Measurements from ENCODE around the gene HPD.
A peak's percentile ranks its signal among the peaks of the same experiment; 100 is the strongest.

The HPD gene

GRCh38 chr12:121811434-121812319 lies 47.0 kb downstream of the HPD start:
- peak in 47 of 58 donors; percentile 14 to 73 (median 44) for DNase-seq

- DNase-seq: no peak
Measured at GRCh38 chr12:121810833-121811433, 47.7 kb downstream of the HPD start.

DNA sequence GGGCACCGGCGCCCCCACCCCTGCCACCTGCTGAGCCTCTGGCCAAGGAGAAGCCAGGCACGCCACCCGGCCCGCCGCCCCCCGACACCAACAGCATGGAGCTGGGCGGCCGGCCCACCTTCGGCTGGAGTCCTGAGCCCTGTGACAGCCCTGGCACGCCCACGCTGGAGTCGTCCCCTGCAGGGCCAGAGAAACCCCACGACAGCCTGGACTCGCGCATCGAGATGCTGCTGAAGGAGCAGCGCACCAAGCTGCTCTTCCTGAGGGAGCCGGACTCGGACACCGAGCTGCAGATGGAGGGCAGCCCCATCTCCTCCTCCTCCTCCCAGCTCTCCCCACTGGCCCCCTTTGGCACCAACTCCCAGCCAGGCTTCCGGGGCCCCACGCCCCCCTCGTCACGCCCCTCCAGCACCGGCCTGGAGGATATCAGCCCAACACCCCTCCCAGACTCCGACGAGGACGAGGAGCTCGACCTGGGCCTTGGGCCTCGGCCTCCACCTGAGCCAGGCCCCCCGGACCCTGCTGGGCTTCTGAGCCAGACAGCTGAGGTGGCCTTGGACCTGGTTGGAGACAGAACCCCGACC lies 48.3 kb downstream of the HPD start:
- no peak for DNase-seq

DNA sequence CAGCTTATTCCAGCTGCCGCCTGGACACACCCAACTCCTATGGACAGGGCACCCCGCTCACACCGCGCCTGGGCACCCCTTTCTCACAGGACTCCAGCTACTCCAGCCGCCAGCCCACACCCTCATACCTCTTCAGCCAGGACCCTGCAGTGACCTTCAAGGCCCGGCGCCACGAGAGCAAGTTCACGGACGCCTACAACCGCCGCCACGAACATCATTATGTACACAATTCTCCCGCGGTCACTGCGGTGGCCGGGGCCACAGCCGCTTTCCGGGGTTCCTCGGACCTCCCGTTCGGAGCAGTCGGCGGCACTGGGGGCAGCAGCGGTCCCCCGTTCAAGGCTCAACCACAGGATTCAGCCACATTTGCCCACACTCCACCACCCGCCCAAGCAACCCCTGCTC lies 48.9 kb downstream of the HPD start:
- no peak for DNase-seq

GRCh38 chr12:121808623-121809022 lies 50.0 kb downstream of the HPD start:
- no peak for DNase-seq

GRCh38 chr12:121807642-121808347 lies 50.9 kb downstream of the HPD start:
- DNase-seq: no peak

DNA sequence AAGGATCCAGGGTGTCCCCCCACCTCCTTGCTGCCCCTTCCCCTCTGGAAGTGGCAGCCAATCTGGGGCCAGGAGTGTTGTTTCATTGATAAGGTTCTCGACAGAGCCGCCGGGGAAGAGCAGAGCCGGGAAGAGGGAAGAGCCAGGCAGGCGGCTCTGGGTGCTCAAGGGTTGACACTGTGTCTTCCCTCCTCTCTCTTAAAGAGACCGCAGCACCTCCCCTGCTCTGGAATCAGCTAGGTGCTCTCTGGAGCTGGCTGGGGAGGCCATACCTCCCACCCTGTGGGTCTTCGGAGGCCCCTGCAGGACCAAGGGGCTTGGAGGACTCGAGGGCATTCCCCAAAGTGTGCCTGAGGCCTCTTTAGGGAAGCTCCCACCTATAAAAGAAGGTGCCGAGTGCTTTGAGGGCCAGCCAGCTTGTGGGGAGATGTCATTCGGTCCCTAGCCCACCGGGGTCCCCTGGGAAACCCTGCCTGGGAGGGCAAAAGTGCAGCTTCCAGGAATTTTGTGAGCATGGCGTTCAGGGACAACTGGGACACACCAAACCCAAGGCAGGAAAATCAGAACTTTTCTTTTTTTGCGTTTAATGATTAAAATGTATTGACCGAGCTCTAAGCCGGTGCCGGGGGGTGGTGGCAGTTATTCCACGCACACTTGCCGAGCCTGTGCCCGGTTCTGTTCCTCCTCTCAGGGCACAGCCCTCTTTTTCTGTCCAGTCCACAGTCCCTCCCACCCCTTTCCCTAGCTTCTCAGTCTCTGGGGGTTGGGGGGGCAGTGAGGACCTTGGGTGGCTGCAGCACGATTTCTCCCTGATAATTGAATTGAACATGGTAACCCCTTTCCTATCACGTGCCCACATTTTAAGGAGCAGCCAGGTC lies 51.9 kb downstream of the HPD start:
- DNase-seq: peak in 7 of 58 donors; percentile 16 to 41 (median 34)

DNA sequence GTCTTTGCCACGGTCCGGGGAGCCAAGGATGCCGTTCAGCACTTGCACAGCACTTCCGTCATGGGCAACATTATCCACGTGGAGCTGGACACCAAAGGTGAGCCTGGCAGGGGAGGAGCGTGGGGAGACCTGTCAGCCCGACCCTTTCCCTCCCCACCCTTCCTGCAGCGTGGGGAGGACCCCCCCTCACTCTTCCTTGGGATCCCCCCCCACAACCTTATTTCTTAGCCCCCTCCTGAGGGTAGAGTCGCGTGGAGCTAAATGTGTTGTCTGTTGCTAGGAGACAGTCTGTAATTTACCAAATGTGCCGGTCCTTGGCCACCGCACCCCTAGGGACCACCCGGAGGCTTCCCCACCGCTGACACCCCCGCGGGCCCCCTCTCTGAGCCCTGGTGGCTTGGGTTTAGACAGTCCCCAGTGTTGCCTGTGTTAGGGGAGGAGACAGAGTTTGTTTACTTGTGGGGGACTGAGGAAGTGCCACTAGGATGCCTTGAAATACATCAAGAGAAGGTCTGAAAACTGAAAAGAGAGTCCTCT lies 52.6 kb downstream of the HPD start:
- peak in 1 of 58 donors; percentile 14 for DNase-seq

DNA sequence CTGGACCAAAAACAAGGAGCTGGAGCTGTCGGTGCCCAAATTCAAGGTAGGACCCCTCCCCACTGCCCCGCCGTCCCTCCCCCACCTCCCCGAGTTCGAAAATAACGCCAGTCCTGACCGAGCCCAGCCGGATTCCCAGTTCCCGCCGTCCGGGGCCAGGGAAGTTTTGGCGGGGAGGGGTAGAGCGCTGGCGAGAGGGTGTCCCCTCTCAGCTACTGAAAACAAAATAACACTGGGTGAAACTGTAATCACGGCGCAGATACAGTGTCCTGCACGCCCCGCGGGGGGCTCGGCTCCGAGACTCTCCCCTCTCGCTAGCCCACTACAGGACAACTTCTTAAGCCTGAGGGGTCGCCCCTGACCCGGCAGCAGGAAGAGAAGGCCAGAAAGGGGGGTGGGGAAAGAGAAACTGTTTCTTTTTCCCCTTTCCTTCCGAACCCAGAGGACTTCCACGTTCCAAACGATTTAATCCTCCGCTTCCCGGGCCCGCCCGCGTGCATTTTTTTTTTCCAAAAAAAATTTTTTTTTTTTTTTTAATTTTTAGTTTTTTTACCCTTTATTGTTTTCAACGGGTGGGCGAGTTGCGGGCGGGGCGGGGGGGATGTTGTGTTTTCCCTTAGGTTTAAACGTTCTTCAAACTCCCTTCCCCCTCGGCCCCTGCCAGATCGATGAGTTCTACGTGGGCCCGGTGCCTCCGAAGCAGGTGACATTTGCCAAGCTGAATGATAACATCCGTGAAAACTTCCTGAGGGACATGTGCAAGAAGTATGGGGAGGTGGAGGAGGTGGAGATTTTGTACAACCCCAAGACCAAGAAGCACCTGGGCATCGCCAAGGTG lies 53.3 kb downstream of the HPD start:
- peak in 2 of 58 donors; percentile 7 to 9 for DNase-seq

DNA sequence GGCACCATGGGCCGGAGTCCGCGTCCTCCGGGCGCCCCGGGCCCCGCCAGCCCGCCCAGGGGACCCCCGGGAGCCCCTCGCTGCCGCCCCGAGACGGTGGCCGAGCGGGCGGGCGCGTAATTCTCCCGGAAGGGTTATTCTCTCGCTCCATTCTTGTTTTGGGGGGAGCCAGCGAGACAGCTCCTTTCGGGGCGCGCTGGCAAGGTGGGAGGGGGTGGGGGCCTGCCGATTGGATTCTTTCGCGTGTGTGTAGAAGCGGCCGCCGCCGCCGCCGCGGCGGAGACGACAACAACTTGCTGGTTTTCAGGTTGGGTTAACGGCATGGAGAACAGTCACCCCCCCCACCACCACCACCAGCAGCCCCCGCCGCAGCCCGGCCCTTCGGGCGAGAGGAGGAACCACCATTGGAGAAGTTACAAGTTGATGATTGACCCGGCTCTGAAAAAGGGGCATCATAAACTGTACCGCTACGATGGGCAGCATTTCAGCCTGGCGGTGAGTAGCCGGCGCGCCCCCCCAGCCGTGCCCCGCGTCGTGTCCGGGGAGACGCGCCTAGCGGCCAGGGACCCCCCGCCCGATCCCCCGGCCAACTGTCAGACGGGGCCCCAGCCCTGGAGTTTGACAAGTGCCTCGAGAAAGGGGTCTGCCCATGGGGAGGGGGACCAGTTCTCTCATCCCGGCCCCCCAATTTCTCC lies 54.1 kb downstream of the HPD start:
- DNase-seq: peak in 20 of 58 donors; percentile 12 to 59 (median 32)

DNA sequence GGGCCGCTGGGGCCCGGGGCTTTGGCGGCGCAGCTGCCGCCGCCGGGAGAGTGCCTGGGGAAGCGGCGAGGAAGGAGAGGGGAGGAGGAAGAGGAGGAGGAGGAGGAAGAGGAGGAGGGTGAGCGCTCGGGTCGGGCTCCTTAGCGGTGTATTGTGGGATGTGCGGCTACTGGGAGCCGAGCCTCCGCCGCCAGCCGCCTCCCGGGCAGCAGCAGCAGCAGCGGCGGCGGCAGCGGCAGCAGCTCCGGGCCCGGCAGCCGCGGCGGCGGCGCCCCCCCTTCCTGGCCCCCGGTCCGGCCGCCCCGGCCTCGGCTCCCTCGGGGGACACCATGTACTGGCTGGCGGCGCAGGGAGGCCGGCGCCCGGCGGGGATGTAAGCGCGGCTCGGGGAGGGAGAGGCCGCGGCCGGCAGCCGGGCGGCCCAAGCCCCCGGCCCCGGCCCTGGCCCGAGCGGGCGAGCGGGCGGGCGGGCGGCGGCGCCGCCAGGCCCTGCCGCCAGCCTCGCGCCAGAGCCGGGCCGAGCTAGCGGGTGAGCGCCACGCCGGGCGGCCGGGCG lies 54.7 kb downstream of the HPD start, which contains the start of gene SETD1B:
TSS of gene SETD1B (plus strand) at position 149 of the 556 bp plus-strand sequence. CDS start 729 bp downstream, outside the sequence.
- DNase-seq: peak in 42 of 58 donors; percentile 1 to 72 (median 47)

DNA sequence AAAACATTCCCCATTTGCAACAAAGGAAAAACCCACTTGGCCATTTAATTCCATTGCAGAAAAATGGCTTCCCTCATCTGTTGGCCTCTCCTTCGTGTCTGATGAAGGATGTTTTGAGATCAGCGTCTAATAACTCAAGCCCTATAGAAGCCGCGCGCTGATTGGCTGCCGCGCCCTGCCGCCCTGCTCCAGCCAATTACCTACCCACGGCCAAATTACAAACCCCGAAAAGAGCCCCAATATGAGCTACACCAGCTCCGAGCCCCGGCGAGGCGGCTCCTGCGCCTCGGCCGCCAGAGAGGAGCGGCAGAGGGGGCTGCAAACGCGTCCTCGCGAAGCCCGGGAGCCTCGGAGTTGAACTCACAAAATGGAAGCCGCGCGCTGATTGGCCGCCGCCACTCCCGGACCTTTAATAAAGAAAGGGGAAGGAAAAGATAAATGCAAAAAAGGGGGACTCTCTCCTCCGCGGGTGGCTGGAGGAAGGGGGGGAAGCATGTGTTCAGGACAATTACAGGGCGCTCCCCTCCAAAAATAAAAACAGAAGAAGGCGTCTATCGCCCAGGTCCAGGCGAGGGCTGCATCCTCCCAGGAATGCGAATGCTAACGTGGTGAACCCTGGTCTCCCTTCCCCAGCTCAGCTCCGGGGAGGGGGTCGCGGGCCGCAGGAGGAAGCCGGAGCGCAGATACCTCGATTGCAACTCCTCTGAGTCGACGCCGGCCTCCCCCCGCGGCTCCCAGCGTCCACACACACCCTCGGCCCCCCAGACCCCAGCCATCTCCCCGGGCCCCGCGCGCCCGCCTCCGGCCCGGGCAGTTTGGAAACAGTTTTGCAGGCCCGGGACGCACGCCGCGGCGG lies 55.6 kb downstream of the HPD start:
- DNase-seq: peak; percentile 57 to 99 (median 92)

DNA sequence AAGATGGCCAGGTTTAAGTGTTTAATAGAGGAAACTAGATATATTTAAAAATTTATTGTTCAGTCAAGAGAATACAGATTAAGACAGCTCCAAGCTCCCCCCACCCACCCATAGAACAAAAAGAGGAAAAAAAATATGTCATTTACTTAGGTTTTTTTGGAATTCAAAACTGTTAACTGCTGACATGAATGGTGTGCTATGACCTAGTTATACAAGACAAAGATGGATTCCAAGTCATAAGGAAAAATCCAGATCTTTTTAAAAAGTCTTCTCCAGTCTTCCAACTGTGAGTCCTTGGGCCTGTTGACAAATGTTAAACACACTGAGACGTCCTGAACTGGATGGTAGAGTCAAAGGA lies 56.2 kb downstream of the HPD start:
- DNase-seq: no peak

- peak in 22 of 58 donors; percentile 10 to 69 (median 34) for DNase-seq
Measured at GRCh38 chr12:121801595-121802484, 56.8 kb downstream of the HPD start.

DNA sequence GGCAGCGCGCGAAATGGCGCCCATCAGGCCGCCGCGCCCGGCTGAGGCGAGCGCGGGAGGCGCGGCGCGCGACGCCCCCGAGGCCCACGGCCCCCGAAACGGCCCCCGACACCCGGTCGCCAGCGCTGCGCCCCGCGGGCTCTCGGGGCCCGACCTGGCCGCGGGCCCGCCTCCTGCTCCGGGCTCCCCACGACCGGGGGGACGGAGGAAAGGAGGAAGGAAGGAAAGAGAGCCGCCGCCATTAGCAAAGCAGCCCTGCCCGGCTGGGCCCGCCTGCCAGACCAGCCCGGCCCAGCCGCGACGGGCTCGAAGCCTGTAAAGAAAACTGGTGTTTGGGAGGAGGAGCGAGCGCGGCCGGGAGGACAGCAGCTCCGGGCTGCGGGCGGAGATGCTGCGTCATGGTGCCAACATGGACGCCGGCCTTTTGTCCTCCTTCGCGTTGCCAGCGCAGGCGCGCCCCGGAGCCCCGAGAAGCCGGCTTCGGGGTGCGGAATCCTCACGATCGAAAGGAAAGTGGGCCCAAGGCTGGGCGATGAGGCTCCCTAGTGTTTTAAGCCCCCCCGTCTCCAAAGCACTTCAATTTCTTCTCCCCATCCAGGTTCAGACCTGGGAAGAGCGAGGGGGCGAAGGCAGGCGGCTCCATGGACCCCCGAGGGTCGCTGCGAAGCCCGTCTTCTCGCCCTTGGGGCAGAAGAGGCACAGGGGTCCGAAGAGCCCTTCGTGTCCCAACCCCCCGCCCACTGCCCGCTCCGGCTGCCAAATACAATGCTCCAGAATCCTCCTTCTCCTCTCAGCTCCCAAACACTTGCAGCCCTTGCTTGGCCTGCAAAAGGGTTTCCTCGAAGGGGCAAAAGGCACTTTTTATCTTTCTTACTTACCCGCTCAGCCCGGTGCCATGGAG lies 57.7 kb downstream of the HPD start:
- DNase-seq: peak in 52 of 58 donors; percentile 2 to 82 (median 64)
